ENCODE results near the gene MPG. TPM values are rescaled to one million over a fixed set of nuclear protein-coding genes. Genes with fewer than 3 reads are reported as not detected.

The MPG gene
- polyA plus RNA-seq, 1 donor (not counting 4 experiments of a cell fraction or from before 2014, with no cell fraction given) = 22.7 TPM

DNA sequence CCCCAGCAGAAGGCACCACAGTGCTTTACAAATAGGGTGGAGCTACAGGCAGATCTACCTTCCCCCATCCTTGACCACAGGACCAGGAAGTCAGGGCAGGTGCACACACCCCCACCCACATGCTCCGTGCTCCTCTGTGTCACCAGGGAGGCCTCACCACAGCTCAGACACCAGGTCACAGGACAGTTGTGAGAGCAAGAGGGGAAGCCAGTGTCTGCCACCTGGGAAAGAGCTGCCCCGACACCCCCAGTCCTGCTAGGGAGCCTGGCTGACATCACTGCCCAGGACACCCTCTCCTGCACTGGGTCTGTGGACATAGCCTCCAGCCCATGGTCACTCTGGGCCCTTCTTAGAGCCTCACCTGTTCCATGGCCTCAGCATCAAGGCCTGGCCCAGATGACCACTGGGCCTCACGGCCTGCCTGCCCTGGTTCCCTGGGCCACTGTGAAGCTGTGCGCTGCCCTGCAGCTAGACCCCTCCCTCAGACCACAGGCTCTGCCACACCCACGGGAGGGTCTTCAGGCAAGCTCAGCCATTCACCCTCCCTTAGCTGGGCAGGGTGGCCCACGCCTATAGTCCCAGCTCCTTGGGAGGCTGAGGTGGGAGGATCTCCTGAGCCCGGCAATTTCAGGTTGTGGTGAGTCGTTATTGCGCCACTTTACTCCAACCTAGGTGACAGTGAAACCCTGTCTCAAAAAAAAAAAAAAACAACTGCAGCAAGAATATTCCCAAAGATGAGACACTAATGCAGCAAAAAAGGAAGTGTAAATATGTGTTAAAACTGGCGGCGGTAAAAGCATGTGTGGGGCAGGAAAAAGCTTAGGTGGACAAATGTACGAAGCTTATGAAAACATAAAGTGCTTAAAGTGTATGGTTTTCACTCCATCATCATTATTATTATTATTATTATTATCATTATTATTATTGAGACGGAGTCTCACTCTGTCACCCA, 38.8 kb upstream of the MPG start:
- H3K4me3 ChIP-seq (ENCODE audit: control insufficient read depth in 2 of 3, extremely low read depth in 1 of 3, insufficient read depth in 2 of 3, low read depth in 1 of 3, low read length in 3 of 3) = no peak overlapping the region
- no peaks in the 10 kb centered on the region for H3K79me2 ChIP-seq (ENCODE audit: control insufficient read depth, insufficient read depth, low read length)
- DNase-seq (ENCODE audit: low read depth, low spot score) (peak; percentile 7), FAIRE-seq (no peak)
- no peak overlapping the region for H3K4me2 ChIP-seq (ENCODE audit: control insufficient read depth, extremely low read depth, insufficient read depth, low read depth, low read length)
- peaks cover 8 to 17% of the 10 kb centered on the region in 2 experiments for H3K36me3 ChIP-seq (ENCODE audit: control insufficient read depth in 2 of 2, extremely low read depth in 1 of 2, insufficient read depth in 2 of 2, low read length in 2 of 2)
- TF ChIP-seq, protein P1, sequence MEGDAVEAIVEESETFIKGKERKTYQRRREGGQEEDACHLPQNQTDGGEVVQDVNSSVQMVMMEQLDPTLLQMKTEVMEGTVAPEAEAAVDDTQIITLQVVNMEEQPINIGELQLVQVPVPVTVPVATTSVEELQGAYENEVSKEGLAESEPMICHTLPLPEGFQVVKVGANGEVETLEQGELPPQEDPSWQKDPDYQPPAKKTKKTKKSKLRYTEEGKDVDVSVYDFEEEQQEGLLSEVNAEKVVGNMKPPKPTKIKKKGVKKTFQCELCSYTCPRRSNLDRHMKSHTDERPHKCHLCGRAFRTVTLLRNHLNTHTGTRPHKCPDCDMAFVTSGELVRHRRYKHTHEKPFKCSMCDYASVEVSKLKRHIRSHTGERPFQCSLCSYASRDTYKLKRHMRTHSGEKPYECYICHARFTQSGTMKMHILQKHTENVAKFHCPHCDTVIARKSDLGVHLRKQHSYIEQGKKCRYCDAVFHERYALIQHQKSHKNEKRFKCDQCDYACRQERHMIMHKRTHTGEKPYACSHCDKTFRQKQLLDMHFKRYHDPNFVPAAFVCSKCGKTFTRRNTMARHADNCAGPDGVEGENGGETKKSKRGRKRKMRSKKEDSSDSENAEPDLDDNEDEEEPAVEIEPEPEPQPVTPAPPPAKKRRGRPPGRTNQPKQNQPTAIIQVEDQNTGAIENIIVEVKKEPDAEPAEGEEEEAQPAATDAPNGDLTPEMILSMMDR (optimal IDR thresholded peaks at IDR 0.05 in 1 of 3, IDR thresholded peaks at IDR 0.05 in 1 of 3, conservative IDR thresholded peaks at IDR 0.05 in 1 of 3; ENCODE audit: extremely low read depth in 1 of 3, insufficient read depth in 2 of 3, low read length in 3 of 3) = no peak
- no peak for TF ChIP-seq EZH2 (IDR thresholded peaks at IDR 0.05; ENCODE audit: low read length)
- dilution Hi-C loops (cut with MboI; ENCODE audit: extremely low pct_ligation_motif_present, low sequenced_read_pairs) = no loop called here
- no peaks in the 10 kb centered on the region for H3K9me3 ChIP-seq (ENCODE audit: control insufficient read depth, low read depth, low read length)
- H3K27me3 ChIP-seq (ENCODE audit: control insufficient read depth, extremely low read depth, insufficient read depth, low read length) = no peaks in the 10 kb centered on the region
- no peak overlapping the region for H3K27ac ChIP-seq (ENCODE audit: control insufficient read depth, insufficient read depth, low read length)
- H3K9ac ChIP-seq (ENCODE audit: control insufficient read depth, extremely low read depth, insufficient read depth, low read length) = no peak overlapping the region
- H3K4me1 ChIP-seq (ENCODE audit: control insufficient read depth, extremely low read depth, insufficient read depth, low read length) = peaks cover 3% of the 10 kb centered on the region
- no peaks in the 10 kb centered on the region for H4K20me1 ChIP-seq (ENCODE audit: control insufficient read depth, extremely low read depth, insufficient read depth, low read length)
- H3K9me1 ChIP-seq (ENCODE audit: control insufficient read depth, extremely low read depth, insufficient read depth, low read length) = no peaks in the 10 kb centered on the region
- no peak overlapping the region for H2AFZ ChIP-seq (ENCODE audit: control insufficient read depth, low read length)

DNA sequence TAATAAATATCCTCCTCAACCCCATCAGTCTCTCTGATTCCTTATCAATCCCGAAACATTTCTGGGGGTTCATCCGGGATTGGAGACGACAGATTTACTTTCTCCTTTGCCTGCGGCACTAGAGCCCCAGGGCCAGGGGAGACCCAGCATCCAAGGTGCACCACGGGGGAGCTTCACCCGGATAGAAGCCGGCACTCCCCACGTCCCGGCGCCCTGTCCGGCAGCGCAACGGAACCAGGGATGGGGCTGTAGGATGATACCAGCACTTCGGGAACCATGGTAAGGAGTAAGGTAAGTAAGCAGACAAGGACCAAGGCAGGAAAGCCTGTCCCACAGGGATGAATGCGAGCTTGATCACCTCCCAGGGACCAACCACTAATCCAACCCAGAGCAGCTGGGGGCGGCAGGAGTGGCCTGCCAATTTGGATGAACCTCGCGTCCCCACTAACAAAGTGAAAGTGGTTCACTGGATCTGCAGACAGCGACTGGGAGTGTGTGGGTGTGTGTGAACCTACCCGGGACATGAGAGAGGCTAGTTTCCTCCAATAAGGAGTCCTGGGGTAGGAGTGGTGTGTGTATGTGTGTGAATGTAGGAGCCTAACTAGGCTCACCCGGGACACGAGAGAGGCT, 36.5 kb upstream of the MPG start:
- FAIRE-seq = no peak
- no peak overlapping the region for H2AFZ ChIP-seq (ENCODE audit: control insufficient read depth, low read length)
- no peak overlapping the region for H3K9ac ChIP-seq (ENCODE audit: control insufficient read depth, extremely low read depth, insufficient read depth, low read length)
- no peaks in the 10 kb centered on the region for H3K9me1 ChIP-seq (ENCODE audit: control insufficient read depth, extremely low read depth, insufficient read depth, low read length)
- no peaks in the 10 kb centered on the region for H3K9me3 ChIP-seq (ENCODE audit: control insufficient read depth, low read depth, low read length)
- no peak overlapping the region for H3K27ac ChIP-seq (ENCODE audit: control insufficient read depth, insufficient read depth, low read length)
- no peak overlapping the region for H3K4me2 ChIP-seq (ENCODE audit: control insufficient read depth, extremely low read depth, insufficient read depth, low read depth, low read length)
- H3K4me1 ChIP-seq (ENCODE audit: control insufficient read depth, extremely low read depth, insufficient read depth, low read length) = peaks cover 3% of the 10 kb centered on the region
- no peaks in the 10 kb centered on the region for H3K79me2 ChIP-seq (ENCODE audit: control insufficient read depth, insufficient read depth, low read length)
- no peak overlapping the region for H3K4me3 ChIP-seq (ENCODE audit: control insufficient read depth in 2 of 3, extremely low read depth in 1 of 3, insufficient read depth in 2 of 3, low read depth in 1 of 3, low read length in 3 of 3)
- no peaks in the 10 kb centered on the region for H3K27me3 ChIP-seq (ENCODE audit: control insufficient read depth, extremely low read depth, insufficient read depth, low read length)
- no peaks in the 10 kb centered on the region for H4K20me1 ChIP-seq (ENCODE audit: control insufficient read depth, extremely low read depth, insufficient read depth, low read length)
- dilution Hi-C loops (cut with MboI; ENCODE audit: extremely low pct_ligation_motif_present, low sequenced_read_pairs) = no loop called here
- no peak for TF ChIP-seq EZH2 (IDR thresholded peaks at IDR 0.05; ENCODE audit: low read length)
- TF ChIP-seq, protein P1 (optimal IDR thresholded peaks at IDR 0.05 in 1 of 3, IDR thresholded peaks at IDR 0.05 in 1 of 3, conservative IDR thresholded peaks at IDR 0.05 in 1 of 3; ENCODE audit: extremely low read depth in 1 of 3, insufficient read depth in 2 of 3, low read length in 3 of 3) = no peak
- DNase-seq (ENCODE audit: low read depth, low spot score) = no peak
- H3K36me3 ChIP-seq (ENCODE audit: control insufficient read depth in 2 of 2, extremely low read depth in 1 of 2, insufficient read depth in 2 of 2, low read length in 2 of 2) = peaks cover 11 to 20% of the 10 kb centered on the region in 2 experiments

Measured in keratinocyte (primary cell).